Liver (tissue), 3 donors: Measurements from ENCODE around the gene GIMAP1.

ENCODE experiments used
- CTCF ChIP-seq: fragments of 150-350 bp; IDR thresholded peaks from 2 replicates; pipeline ENCODE4 v1.5.1; 2017; ENCODE audit warnings: improper control_type of control experiment, low read depth, low read length; ENCODE audit not compliant: missing input control
- MAX ChIP-seq: IDR thresholded peaks from 2 replicates; pipeline ENCODE4 v1.6.1; 2016; ENCODE audit warnings: antibody characterized with exemption
- TAF1 ChIP-seq: conservative IDR thresholded peaks from 2 replicates; pipeline ENCODE4 v1.6.1; 2016; ENCODE audit warnings: antibody characterized with exemption, mild to moderate bottlenecking
- ZBTB33 ChIP-seq: IDR thresholded peaks from 2 replicates; pipeline ENCODE4 v1.6.1; 2016; ENCODE audit warnings: antibody characterized with exemption
- donor health status: healthy.
- donor health status: healthy.

DNA sequence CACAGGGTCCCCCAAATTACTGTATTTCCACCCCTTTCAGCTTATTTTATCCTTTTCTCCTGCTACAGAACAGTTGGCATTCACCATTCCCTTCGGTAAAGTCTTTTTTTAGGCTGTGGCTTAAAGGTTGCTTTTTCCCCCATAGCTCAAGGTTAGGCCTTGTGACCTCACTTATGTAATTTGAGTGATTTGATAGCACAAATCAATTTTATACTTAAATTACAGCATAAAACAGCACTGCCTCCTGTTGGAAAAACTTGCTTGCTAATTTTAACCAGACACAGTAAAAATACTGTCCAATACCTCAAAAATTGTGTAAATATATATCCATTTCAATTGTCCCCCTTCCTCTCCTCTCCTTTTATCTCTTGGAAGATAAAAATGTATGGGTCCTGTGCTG is 7.1 kb downstream of the GIMAP1 start:
- no peak for TF ChIP-seq ZBTB33
- TF ChIP-seq TAF1: no peak
- no peak for TF ChIP-seq CTCF
- no peak for TF ChIP-seq MAX
